ENCODE measurements around the gene NOX4. TPM values are rescaled to one million over a fixed set of nuclear protein-coding genes. Genes with fewer than 3 reads are reported as not detected.

NOX4 gene
- total RNA-seq, 4 donors from 2014 or later, result 1.2 to 6.2 (median 2.4) TPM

- no peak for ATAC-seq
- H3K27ac ChIP-seq, result no peak overlapping the region
These were observed 38.6 kb upstream of the NOX4 start for GRCh38 chr11:89529626-89530380.

GRCh38 chr11:89521792-89522191 lies 30.6 kb upstream of the NOX4 start:
- Histone ChIP-seq H3K4me3 (no peak overlapping the region), H3K4me1 (no peaks in the 10 kb centered on the region), H3K27me3 (no peaks in the 10 kb centered on the region), H3K36me3 (no peaks in the 10 kb centered on the region), H3K9me3 (no peaks in the 10 kb centered on the region), H3K27ac (no peak overlapping the region)
- TF ChIP-seq CTCF (IDR thresholded peaks at IDR 0.05 in 4 of 5, conservative IDR thresholded peaks at IDR 0.05 in 1 of 5) (no peak), POLR2A (IDR thresholded peaks at IDR 0.05) (no peak)
- intact Hi-C loops (cut with DNase I; ENCODE audit: low total_unique reads), result no loop called here
- DNase-seq (no peak), ATAC-seq (no peak)
- in situ Hi-C loops (cut with MboI; ENCODE audit: low sequenced_read_pairs in 4 of 4), result no loop called here

More at GRCh38 chr11:89529626-89530380, 38.6 kb upstream of the NOX4 start:
- no peak overlapping the region for H3K4me3 ChIP-seq
- intact Hi-C loops (cut with DNase I; ENCODE audit: low total_unique reads), result no loop called here
- in situ Hi-C loops (cut with MboI; ENCODE audit: low sequenced_read_pairs in 4 of 4), result no loop called here
- DNase-seq, result no peak
- no peak for TF ChIP-seq POLR2A (IDR thresholded peaks at IDR 0.05)
- no peak for TF ChIP-seq CTCF (IDR thresholded peaks at IDR 0.05 in 4 of 5, conservative IDR thresholded peaks at IDR 0.05 in 1 of 5)
- H3K9me3 ChIP-seq, result no peaks in the 10 kb centered on the region
- no peaks in the 10 kb centered on the region for H3K36me3 ChIP-seq
- no peaks in the 10 kb centered on the region for H3K4me1 ChIP-seq
- no peaks in the 10 kb centered on the region for H3K27me3 ChIP-seq

GRCh38 chr11:89521294-89521693 lies 30.1 kb upstream of the NOX4 start:
- TF ChIP-seq POLR2A (IDR thresholded peaks at IDR 0.05) (no peak), CTCF (IDR thresholded peaks at IDR 0.05 in 4 of 5, conservative IDR thresholded peaks at IDR 0.05 in 1 of 5) (no peak)
- no peaks in the 10 kb centered on the region for H3K9me3 ChIP-seq
- no peak overlapping the region for H3K4me3 ChIP-seq
- in situ Hi-C loops (cut with MboI; ENCODE audit: low sequenced_read_pairs in 4 of 4) (no loop called here), intact Hi-C loops (cut with DNase I; ENCODE audit: low total_unique reads) (no loop called here)
- no peak overlapping the region for H3K27ac ChIP-seq
- ATAC-seq (no peak), DNase-seq (no peak)
- no peaks in the 10 kb centered on the region for H3K4me1 ChIP-seq
- no peaks in the 10 kb centered on the region for H3K36me3 ChIP-seq
- no peaks in the 10 kb centered on the region for H3K27me3 ChIP-seq

GRCh38 chr11:89516496-89516895 lies 25.3 kb upstream of the NOX4 start:
- in situ Hi-C loops (cut with MboI; ENCODE audit: low sequenced_read_pairs in 4 of 4), result no loop called here
- DNase-seq, result no peak
- Histone ChIP-seq H3K9me3 (no peaks in the 10 kb centered on the region), H3K27ac (no peak overlapping the region), H3K4me1 (no peaks in the 10 kb centered on the region), H3K27me3 (no peaks in the 10 kb centered on the region), H3K4me3 (no peak overlapping the region), H3K36me3 (no peaks in the 10 kb centered on the region)
- intact Hi-C loops (cut with DNase I; ENCODE audit: low total_unique reads), result no loop called here
- no peak for TF ChIP-seq CTCF (IDR thresholded peaks at IDR 0.05 in 4 of 5, conservative IDR thresholded peaks at IDR 0.05 in 1 of 5)
- no peak for TF ChIP-seq POLR2A (IDR thresholded peaks at IDR 0.05)
- no peak for ATAC-seq

- in situ Hi-C loops (cut with MboI; ENCODE audit: low sequenced_read_pairs in 4 of 4), result no loop called here
- H3K27ac ChIP-seq, result no peak overlapping the region
- H3K36me3 ChIP-seq, result no peaks in the 10 kb centered on the region
These were observed 17.4 kb upstream of the NOX4 start for GRCh38 chr11:89508544-89508943.

More at GRCh38 chr11:89508544-89508943, 17.4 kb upstream of the NOX4 start:
- intact Hi-C loops (cut with DNase I; ENCODE audit: low total_unique reads), result no loop called here
- H3K4me3 ChIP-seq, result no peak overlapping the region
- no peaks in the 10 kb centered on the region for H3K9me3 ChIP-seq
- ATAC-seq (no peak), DNase-seq (no peak)
- no peaks in the 10 kb centered on the region for H3K27me3 ChIP-seq
- no peaks in the 10 kb centered on the region for H3K4me1 ChIP-seq
- no peak for TF ChIP-seq POLR2A (IDR thresholded peaks at IDR 0.05)
- no peak for TF ChIP-seq CTCF (IDR thresholded peaks at IDR 0.05 in 4 of 5, conservative IDR thresholded peaks at IDR 0.05 in 1 of 5)
